DOHH2 (cell line): ENCODE measurements around the gene ARHGAP27.

Experiments
- EZH2phosphoT487 ChIP-seq: fragments of 200-600 bp; sonication (generic); IDR thresholded peaks from 2 replicates; pipeline ENCODE4 v1.6.1; 2017; ENCODE audit warnings: borderline replicate concordance, mild to moderate bottlenecking, antibody characterized with exemption, low read length, moderate library complexity, mixed read lengths
- TF ChIP-seq, protein P1 (sequence below): fragments of 200-600 bp; sonication (generic); IDR thresholded peaks from one replicate; pipeline ENCODE4 v1.5.1; 2014; ENCODE audit warnings: antibody characterized with exemption, mild to moderate bottlenecking, low read depth, low read length; ENCODE audit not compliant: poor library complexity, severe bottlenecking

DNA sequence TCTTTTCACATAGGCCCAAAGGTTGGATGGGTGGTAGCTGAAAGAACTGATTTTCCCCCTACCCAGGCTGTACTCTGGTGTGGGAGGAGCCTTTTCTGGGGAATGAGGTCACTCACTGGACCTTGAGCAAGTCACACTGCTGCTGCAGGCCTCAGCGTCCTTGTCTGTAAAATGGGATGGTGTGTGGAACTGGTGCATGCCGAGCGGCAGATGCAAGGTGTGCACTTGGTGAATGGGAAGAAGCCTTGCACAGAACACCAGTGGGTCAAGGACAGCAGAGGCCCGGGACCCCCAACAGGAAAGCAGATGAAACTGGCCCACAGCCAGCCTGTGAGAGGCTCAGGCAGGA is 38.1 kb downstream of the ARHGAP27 start:
- TF ChIP-seq EZH2phosphoT487: no peak
- TF ChIP-seq, protein P1, sequence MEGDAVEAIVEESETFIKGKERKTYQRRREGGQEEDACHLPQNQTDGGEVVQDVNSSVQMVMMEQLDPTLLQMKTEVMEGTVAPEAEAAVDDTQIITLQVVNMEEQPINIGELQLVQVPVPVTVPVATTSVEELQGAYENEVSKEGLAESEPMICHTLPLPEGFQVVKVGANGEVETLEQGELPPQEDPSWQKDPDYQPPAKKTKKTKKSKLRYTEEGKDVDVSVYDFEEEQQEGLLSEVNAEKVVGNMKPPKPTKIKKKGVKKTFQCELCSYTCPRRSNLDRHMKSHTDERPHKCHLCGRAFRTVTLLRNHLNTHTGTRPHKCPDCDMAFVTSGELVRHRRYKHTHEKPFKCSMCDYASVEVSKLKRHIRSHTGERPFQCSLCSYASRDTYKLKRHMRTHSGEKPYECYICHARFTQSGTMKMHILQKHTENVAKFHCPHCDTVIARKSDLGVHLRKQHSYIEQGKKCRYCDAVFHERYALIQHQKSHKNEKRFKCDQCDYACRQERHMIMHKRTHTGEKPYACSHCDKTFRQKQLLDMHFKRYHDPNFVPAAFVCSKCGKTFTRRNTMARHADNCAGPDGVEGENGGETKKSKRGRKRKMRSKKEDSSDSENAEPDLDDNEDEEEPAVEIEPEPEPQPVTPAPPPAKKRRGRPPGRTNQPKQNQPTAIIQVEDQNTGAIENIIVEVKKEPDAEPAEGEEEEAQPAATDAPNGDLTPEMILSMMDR: no peak
